NT2/D1 (cell line): ENCODE data around the gene TNFAIP1.

Source experiments
- YY1 ChIP-seq: IDR thresholded peaks from 2 replicates; pipeline ENCODE4 v1.6.1; 2011; ENCODE audit not compliant: insufficient read length, insufficient read depth
- ZNF274 ChIP-seq: IDR thresholded peaks from 2 replicates; pipeline ENCODE4 v1.6.1; 2011; ENCODE audit warnings: mild to moderate bottlenecking, low read depth, low read length

DNA sequence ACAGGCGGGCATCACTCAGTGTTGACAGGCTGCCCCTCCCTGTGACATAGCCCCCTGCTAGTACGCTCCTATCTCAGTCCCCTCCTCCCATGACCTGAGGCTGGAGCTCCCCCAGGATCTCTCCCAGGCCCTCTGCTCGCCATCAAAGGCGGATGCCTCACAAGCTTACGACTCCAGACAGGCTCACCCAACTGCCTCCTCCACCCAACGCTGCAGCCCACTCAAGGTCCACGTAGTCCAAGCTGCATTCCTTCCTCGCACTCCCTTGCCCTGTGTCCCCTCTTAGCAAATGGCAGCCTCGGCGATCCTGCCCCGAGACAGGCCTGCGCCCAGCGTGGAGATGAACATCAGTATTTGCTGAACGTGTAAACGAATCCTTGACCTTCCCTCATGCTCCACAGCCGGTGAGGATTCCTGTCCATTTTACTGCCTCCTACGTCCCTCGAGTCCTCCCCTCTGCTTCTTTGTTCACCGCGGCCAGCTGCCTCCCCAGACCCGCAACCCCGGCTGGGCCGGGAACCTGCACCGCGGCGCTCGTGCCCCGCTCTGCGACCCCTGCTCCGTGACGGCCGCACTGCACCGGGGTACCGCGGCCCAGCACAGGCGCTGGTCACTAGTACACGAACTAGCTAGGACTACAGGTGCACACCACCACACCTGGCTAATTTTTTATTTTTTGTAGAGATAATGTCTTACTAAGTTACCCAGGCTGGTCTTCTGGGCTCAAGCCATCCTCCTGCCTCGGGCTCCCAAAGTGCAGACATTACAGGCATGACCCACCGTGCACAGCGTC, 17.4 kb upstream of the TNFAIP1 start:
- TF ChIP-seq ZNF274 (no peak), YY1 (no peak)
